ENCODE data around the gene EIF4G1. TPM values are rescaled to one million over a fixed set of nuclear protein-coding genes. Genes with fewer than 3 reads are reported as not detected.

Gene EIF4G1
- total and polyA plus RNA-seq, 2 of the 4 experiments (the other 2 are of a cell fraction) = 225 to 274 TPM

DNA sequence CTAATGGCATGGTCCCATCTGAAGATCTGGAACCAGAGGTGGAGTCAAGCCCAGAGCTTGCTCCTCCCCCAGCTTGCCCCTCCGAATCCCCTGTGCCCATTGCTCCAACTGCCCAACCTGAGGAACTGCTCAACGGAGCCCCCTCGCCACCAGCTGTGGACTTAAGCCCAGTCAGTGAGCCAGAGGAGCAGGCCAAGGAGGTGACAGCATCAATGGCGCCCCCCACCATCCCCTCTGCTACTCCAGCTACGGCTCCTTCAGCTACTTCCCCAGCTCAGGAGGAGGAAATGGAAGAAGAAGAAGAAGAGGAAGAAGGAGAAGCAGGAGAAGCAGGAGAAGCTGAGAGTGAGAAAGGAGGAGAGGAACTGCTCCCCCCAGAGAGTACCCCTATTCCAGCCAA lies 7.3 kb downstream of the EIF4G1 start:
- no peak overlapping the region for H3K9ac ChIP-seq (ENCODE audit: low read depth, low read length)
- intact Hi-C loops (cut with micrococcal nuclease) = no loop called here
- H3K27ac ChIP-seq (ENCODE audit: insufficient read depth, low read length) = peak overlapping the region; percentile 14; the same call in 1 of the 2 replicates
- no peak overlapping the region for H3K18ac ChIP-seq (ENCODE audit: low read depth, low read length)
- no peak for ATAC-seq (ENCODE audit: low read depth)
- ChIA-PET POLR2A (ENCODE audit: unreplicated experiment) (no interaction called here), CTCF (no interaction called here)
- peaks cover 44 to 85% of the 10 kb centered on the region in 2 experiments for H3K79me1 ChIP-seq (ENCODE audit: low read depth in 1 of 2, low read length in 2 of 2)
- H3K9me3 ChIP-seq (ENCODE audit: control insufficient read depth, insufficient read depth, low read length) = no peaks in the 10 kb centered on the region
- TSS peak; percentile 73 for BruUV-seq (replicated peaks)
- no peak overlapping the region for H2AK9ac ChIP-seq (replicated peaks; ENCODE audit: low read depth, low read length, poor library complexity)
- H3K4me1 ChIP-seq (ENCODE audit: control insufficient read depth, insufficient read depth, low read length) = peaks cover 22% of the 10 kb centered on the region
- H4K5ac ChIP-seq (ENCODE audit: low read depth, low read length) = no peak overlapping the region
- WGBS, 2 experiments (ENCODE audit: extremely low coverage in 2 of 2, insufficient read length in 1 of 2) = no CpG with 5 or more reads among the region's 5 CpGs
- H2AK5ac ChIP-seq (ENCODE audit: low read depth, low read length) = no peak overlapping the region
- no peak overlapping the region for H3K4ac ChIP-seq (ENCODE audit: low read depth, low read length)
- no peak for DNase-seq
- TF ChIP-seq USF2 (IDR thresholded peaks at IDR 0.05; ENCODE audit: low read depth, low read length) = no peak
- no peak for TF ChIP-seq RFX5 (IDR thresholded peaks at IDR 0.05; ENCODE audit: low read depth, low read length)
- H3K56ac ChIP-seq (ENCODE audit: extremely low read depth, insufficient read depth, low read length) = no peak overlapping the region
- peaks cover 82% of the 10 kb centered on the region for H3K36me3 ChIP-seq (ENCODE audit: control insufficient read depth, insufficient read depth, low read length)
- peaks cover 39% of the 10 kb centered on the region for H3K9me1 ChIP-seq (ENCODE audit: insufficient read depth, low read length)
- no peak overlapping the region for H3K4me2 ChIP-seq (ENCODE audit: low read depth, low read length)
- H2AFZ ChIP-seq (replicated peaks; ENCODE audit: low read length, poor library complexity) = no peak overlapping the region
- no peak overlapping the region for H4K91ac ChIP-seq (ENCODE audit: insufficient read depth, low read depth, low read length)
- no peak overlapping the region for H3K23ac ChIP-seq (ENCODE audit: low read depth, low read length)
- H4K20me1 ChIP-seq (ENCODE audit: insufficient read depth, low read length) = peaks cover 97% of the 10 kb centered on the region
- H3K4me3 ChIP-seq (ENCODE audit: insufficient read depth, low read depth, low read length) = no peak overlapping the region
- in situ Hi-C loops (cut with MboI; ENCODE audit: low sequenced_read_pairs) = no loop called here
- no peak overlapping the region for H4K8ac ChIP-seq (ENCODE audit: low read depth in 2 of 2, low read length in 2 of 2)
- dilution Hi-C loops (cut with HindIII; ENCODE audit: low sequenced_read_pairs, unreplicated experiment) = no loop called here
- no peak overlapping the region for H2BK20ac ChIP-seq (ENCODE audit: low read depth, low read length)
- H2BK15ac ChIP-seq (ENCODE audit: low read depth, low read length) = no peak overlapping the region
- no peaks in the 10 kb centered on the region for H3K27me3 ChIP-seq (ENCODE audit: control insufficient read depth, insufficient read depth, low read length)
- H2BK120ac ChIP-seq (ENCODE audit: low read depth, low read length) = no peak overlapping the region
- H2BK5ac ChIP-seq (ENCODE audit: low read depth, low read length, poor library complexity, severe bottlenecking) = peak overlapping the region; percentile 31
- no peak overlapping the region for H3K14ac ChIP-seq (replicated peaks; ENCODE audit: low read depth, low read length)

Measured in IMR-90 (cell line).